ENCODE data around the gene ADCY4.

- no peak for TF ChIP-seq CTCF (IDR thresholded peaks at IDR 0.05)
- no peak for TF ChIP-seq POLR2A (IDR thresholded peaks at IDR 0.05)
These were observed 62.4 kb downstream of the ADCY4 start for GRCh38 chr14:24272467-24272866.
